Thymus (tissue), 14 donors: ENCODE measurements around the gene CYB5RL. TPM values are rescaled to one million over a fixed set of nuclear protein-coding genes. Genes with fewer than 3 reads are reported as not detected.

ENCODE experiments used
- DNase-seq, 9 donors: peaks; one replicate each; pipeline ENCODE4 v3.0.0-alpha.2; 2013; ENCODE audit warnings: low spot score in 9 of 9, low read depth in 6 of 9, missing footprints in 1 of 9
- H3K27ac ChIP-seq, 2 donors: one replicate each; pipeline ENCODE4 v1.5.1; 2013; ENCODE audit warnings: control low read depth in 1 of 2, low read depth in 1 of 2, low read length in 1 of 2, mild to moderate bottlenecking in 1 of 2, moderate library complexity in 1 of 2
- H3K27me3 ChIP-seq, 2 donors: one replicate each; pipeline ENCODE4 v1.5.1; 2013; ENCODE audit warnings: low read length in 1 of 2; ENCODE audit not compliant: control insufficient read depth in 2 of 2, insufficient read depth in 1 of 2
- H3K36me3 ChIP-seq, 2 donors: one replicate each; pipeline ENCODE4 v1.5.1; 2013; ENCODE audit warnings: low read length in 1 of 2, mild to moderate bottlenecking in 1 of 2, moderate library complexity in 1 of 2; ENCODE audit not compliant: control insufficient read depth in 2 of 2, insufficient read depth in 2 of 2
- H3K4me1 ChIP-seq, 2 donors: one replicate each; pipeline ENCODE4 v1.5.1; 2013; ENCODE audit warnings: low read length in 2 of 2; ENCODE audit not compliant: control insufficient read depth in 2 of 2, insufficient read depth in 2 of 2
- H3K4me3 ChIP-seq, 2 donors: one replicate each; pipeline ENCODE4 v1.5.1; 2013; ENCODE audit warnings: low read length in 2 of 2, control low read depth in 1 of 2, mild to moderate bottlenecking in 1 of 2
- H3K9me3 ChIP-seq, 2 donors: one replicate each; pipeline ENCODE4 v1.5.1; 2013; ENCODE audit warnings: low read length in 1 of 2, mild to moderate bottlenecking in 1 of 2; ENCODE audit not compliant: control insufficient read depth in 2 of 2, insufficient read depth in 1 of 2
- WGBS: extraction: QIAGEN DNeasy Blood & Tissue Kit; methylation state at CpG from one replicate; pipeline ENCODE4 v1.1.7; 2013; 5-methylcytosine and 5-hydroxymethylcytosine counted together
- long read RNA-seq, 10 donors: transcript quantifications; one replicate each; lab custom pipeline, GENCODE V29; 2026
- polyA plus RNA-seq: library from polyadenylated mRNA; stranded (reverse); fragments of 200-250 nt; gene quantifications from one replicate; pipeline ENCODE4 v1.2.3, GENCODE V29; 2013
- total RNA-seq: library from RNA; stranded (reverse); fragments of 120-200 nt; gene quantifications from one replicate; pipeline ENCODE4 v1.2.4, GENCODE V29; 2013
- donor health status: healthy.

The CYB5RL gene
- total RNA-seq (2.6 TPM), polyA plus RNA-seq (1.9 TPM)
- long read RNA-seq, donor 1, result 0 reads
- long read RNA-seq, donor 2, partial matches to known transcripts, result 0 of 1 reads
- long read RNA-seq, donor 2, other reads (novel, unspliced or antisense), result 0 of 1 reads
- long read RNA-seq, donor 3, result 0 reads
- long read RNA-seq, donor 4, result 0 reads
- long read RNA-seq, donor 5, result 0 reads
- long read RNA-seq, donor 6, result 0 reads
- long read RNA-seq, donor 7, result 0 reads
- long read RNA-seq, donor 8, result 0 reads
- long read RNA-seq, donor 9, result 0 reads
- long read RNA-seq, donor 10, result 0 reads

- Histone ChIP-seq H3K27me3 (no peaks in the 10 kb centered on the region), H3K9me3 (peaks cover 0 to 4% of the 10 kb centered on the region in 2 donors), H3K27ac (peak within 1 kb of the TSS in 1 of 2 donors; percentile 54), H3K36me3 (peaks cover 6 to 14% of the 10 kb centered on the region in 2 donors), H3K4me3 (peak within 1 kb of the TSS; percentile 86 to 92), H3K4me1 (peaks cover 4 to 15% of the 10 kb centered on the region in 2 donors)
- WGBS, result under 1% methylated on average over 51 of the region's 51 CpGs
- peak; percentile 87 to 99 (median 93) for DNase-seq
Measured at GRCh38 chr1:54199765-54200518, at the start of gene CYB5RL, which contains the start of gene MRPL37. CYB5RL (minus strand) TSS chr1:54200030; CDS start chr1:54195616, 4,414 bp downstream. MRPL37 (plus strand) TSS chr1:54200167; CDS start chr1:54200244, 77 bp downstream.

GRCh38 chr1:54248966-54249365 lies 49.1 kb upstream of the CYB5RL start:
- H3K27ac ChIP-seq, result no peak overlapping the region
- peaks cover 80 to 92% of the 10 kb centered on the region in 2 donors for H3K36me3 ChIP-seq
- 95% methylated on average over 4 of the region's 4 CpGs for WGBS
- no peaks in the 10 kb centered on the region for H3K4me1 ChIP-seq
- DNase-seq, result no peak
- H3K4me3 ChIP-seq, result no peak overlapping the region
- no peaks in the 10 kb centered on the region for H3K9me3 ChIP-seq
- no peaks in the 10 kb centered on the region for H3K27me3 ChIP-seq

- no peak for DNase-seq
- no peaks in the 10 kb centered on the region for H3K27me3 ChIP-seq
- H3K36me3 ChIP-seq, result peaks cover 88 to 90% of the 10 kb centered on the region in 2 donors
- 97% methylated on average over 11 of the region's 11 CpGs for WGBS
- no peak overlapping the region for H3K4me3 ChIP-seq
- H3K9me3 ChIP-seq, result no peaks in the 10 kb centered on the region
- no peaks in the 10 kb centered on the region for H3K4me1 ChIP-seq
- no peak overlapping the region for H3K27ac ChIP-seq
Measured at GRCh38 chr1:54247863-54248515, 48.2 kb upstream of the CYB5RL start.

GRCh38 chr1:54246116-54246721 lies 46.4 kb upstream of the CYB5RL start:
- H3K27ac ChIP-seq, result no peak overlapping the region
- H3K4me3 ChIP-seq, result no peak overlapping the region
- H3K27me3 ChIP-seq, result no peaks in the 10 kb centered on the region
- WGBS, result 96% methylated on average over 10 of the region's 10 CpGs
- H3K36me3 ChIP-seq, result peaks cover 88% of the 10 kb centered on the region in 2 donors
- DNase-seq, result no peak
- H3K4me1 ChIP-seq, result no peaks in the 10 kb centered on the region
- H3K9me3 ChIP-seq, result no peaks in the 10 kb centered on the region

- Histone ChIP-seq H3K36me3 (peaks cover 88% of the 10 kb centered on the region in 2 donors), H3K27me3 (no peaks in the 10 kb centered on the region)
- no peak for DNase-seq
Measured at GRCh38 chr1:54245501-54245900, 45.7 kb upstream of the CYB5RL start.

GRCh38 chr1:54244655-54245054 lies 44.8 kb upstream of the CYB5RL start:
- peaks cover 83 to 85% of the 10 kb centered on the region in 2 donors for H3K36me3 ChIP-seq
- no peak for DNase-seq

More at GRCh38 chr1:54245501-54245900, 45.7 kb upstream of the CYB5RL start:
- no peak overlapping the region for H3K27ac ChIP-seq
- no peak overlapping the region for H3K4me3 ChIP-seq
- no peaks in the 10 kb centered on the region for H3K4me1 ChIP-seq
- over 99% methylated on average over 4 of the region's 4 CpGs for WGBS
- no peaks in the 10 kb centered on the region for H3K9me3 ChIP-seq

GRCh38 chr1:54243022-54243421 lies 43.2 kb upstream of the CYB5RL start:
- Histone ChIP-seq H3K4me3 (no peak overlapping the region), H3K27ac (no peak overlapping the region), H3K9me3 (no peaks in the 10 kb centered on the region), H3K4me1 (no peaks in the 10 kb centered on the region), H3K36me3 (peaks cover 89% of the 10 kb centered on the region in 2 donors), H3K27me3 (no peaks in the 10 kb centered on the region)
- WGBS, result 98% methylated on average over 13 of the region's 13 CpGs
- DNase-seq, result no peak

More at GRCh38 chr1:54244655-54245054, 44.8 kb upstream of the CYB5RL start:
- WGBS, result 97% methylated on average over 7 of the region's 7 CpGs
- no peak overlapping the region for H3K4me3 ChIP-seq
- no peak overlapping the region for H3K27ac ChIP-seq
- no peaks in the 10 kb centered on the region for H3K27me3 ChIP-seq
- H3K9me3 ChIP-seq, result no peaks in the 10 kb centered on the region
- no peaks in the 10 kb centered on the region for H3K4me1 ChIP-seq

- Histone ChIP-seq H3K9me3 (no peaks in the 10 kb centered on the region), H3K4me3 (no peak overlapping the region), H3K36me3 (peaks cover 89 to 91% of the 10 kb centered on the region in 2 donors), H3K27me3 (no peaks in the 10 kb centered on the region), H3K27ac (no peak overlapping the region), H3K4me1 (no peaks in the 10 kb centered on the region)
- 96% methylated on average over 6 of the region's 6 CpGs for WGBS
- no peak for DNase-seq
Measured at GRCh38 chr1:54241364-54241763, 41.5 kb upstream of the CYB5RL start.
